ENCODE results near the gene GJD3.
A peak's percentile ranks its signal among the peaks of the same experiment; 100 is the strongest.

GJD3 gene

DNA sequence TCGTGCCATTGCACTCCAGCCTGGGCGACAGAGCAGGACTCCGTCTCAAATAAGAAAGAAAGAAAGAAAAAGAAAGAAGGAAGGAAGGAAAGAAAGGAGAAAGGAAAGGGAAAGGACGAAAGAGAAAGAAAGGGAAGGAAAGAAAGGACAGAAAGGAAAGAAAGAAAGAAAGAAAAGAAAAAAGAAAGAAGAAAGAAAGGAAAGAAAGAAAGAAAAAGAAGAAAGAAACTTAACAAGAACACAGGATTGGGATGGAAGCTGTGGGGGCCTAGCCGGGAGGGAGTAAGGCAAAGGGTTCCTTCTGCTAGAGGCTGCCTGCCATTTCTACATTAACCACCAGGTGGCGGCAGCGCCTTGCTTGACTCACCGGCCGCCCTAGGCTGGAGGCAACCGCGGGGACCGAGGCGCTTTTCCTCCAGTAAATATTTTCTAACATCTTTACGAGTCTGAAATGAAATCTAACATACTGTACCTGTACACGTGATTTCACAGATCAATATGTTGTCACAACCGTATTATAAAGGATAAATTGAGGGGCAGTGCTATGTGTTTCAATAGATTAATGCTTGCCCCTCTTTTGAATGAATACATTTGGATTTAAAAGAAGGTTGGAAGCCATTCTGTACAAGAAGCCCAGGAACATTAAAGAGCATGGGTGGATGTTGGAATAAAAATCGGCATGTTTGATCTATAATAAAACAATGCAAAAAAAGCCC lies 6.1 kb downstream of the GJD3 start:
- Histone ChIP-seq H3K9me3 (ENCODE audit: insufficient read depth, low read depth, low read length) (no peaks in the 10 kb centered on the region), H3K36me3 (ENCODE audit: insufficient read depth, low read length) (no peaks in the 10 kb centered on the region), H3K4me3 (ENCODE audit: low read length) (peak overlapping the region; percentile 9; the same call in 1 of the 2 replicates), H3K27ac (ENCODE audit: low read depth, low read length) (no peak overlapping the region), H3K9ac (ENCODE audit: low read depth, low read length) (no peak overlapping the region), H3K4me1 (ENCODE audit: insufficient read depth, low read length) (peaks cover 14% of the 10 kb centered on the region; the same call in 1 of the 2 replicates), H3K27me3 (ENCODE audit: insufficient read depth, low read length) (peaks cover 29% of the 10 kb centered on the region)
- WGBS = 23% methylated on average over 16 of the region's 17 CpGs

DNA sequence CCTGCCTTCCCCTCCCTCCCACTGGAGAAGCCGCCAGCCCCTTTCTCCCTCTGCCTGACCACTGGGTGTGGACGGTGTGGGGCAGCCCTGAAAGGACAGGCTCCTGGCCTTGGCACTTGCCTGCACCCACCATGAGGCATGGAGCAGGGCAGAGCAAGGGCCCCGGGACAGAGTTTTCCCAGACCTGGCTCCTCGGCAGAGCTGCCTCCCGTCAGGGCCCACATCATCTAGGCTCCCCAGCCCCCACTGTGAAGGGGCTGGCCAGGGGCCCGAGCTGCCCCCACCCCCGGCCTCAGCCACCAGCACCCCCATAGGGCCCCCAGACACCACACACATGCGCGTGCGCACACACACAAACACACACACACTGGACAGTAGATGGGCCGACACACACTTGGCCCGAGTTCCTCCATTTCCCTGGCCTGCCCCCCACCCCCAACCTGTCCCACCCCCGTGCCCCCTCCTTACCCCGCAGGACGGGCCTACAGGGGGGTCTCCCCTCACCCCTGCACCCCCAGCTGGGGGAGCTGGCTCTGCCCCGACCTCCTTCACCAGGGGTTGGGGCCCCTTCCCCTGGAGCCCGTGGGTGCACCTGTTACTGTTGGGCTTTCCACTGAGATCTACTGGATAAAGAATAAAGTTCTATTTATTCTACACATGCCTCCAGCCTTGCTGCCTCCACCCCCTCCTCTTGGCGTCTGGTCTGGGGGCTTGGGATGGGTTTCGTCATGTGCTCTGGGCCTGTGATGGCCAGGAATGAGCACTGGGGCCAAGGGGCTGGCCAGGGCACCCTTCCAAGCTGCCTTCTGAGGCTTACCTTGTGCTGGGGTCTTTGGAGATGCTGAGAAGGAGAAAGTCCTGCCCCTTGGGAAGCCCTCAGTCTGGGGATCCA lies 7.3 kb downstream of the GJD3 start:
- Histone ChIP-seq H3K9ac (ENCODE audit: low read depth, low read length) (no peak overlapping the region), H3K27me3 (ENCODE audit: insufficient read depth, low read length) (peaks cover 17% of the 10 kb centered on the region), H3K9me3 (ENCODE audit: insufficient read depth, low read depth, low read length) (no peaks in the 10 kb centered on the region), H3K36me3 (ENCODE audit: insufficient read depth, low read length) (peaks cover 7% of the 10 kb centered on the region; the same call in 1 of the 2 replicates), H3K4me1 (ENCODE audit: insufficient read depth, low read length) (peaks cover 12% of the 10 kb centered on the region; the same call in 1 of the 2 replicates), H3K4me3 (ENCODE audit: low read length) (no peak overlapping the region), H3K27ac (ENCODE audit: low read depth, low read length) (no peak overlapping the region)
- 87% methylated on average over 19 of the region's 19 CpGs for WGBS

DNA sequence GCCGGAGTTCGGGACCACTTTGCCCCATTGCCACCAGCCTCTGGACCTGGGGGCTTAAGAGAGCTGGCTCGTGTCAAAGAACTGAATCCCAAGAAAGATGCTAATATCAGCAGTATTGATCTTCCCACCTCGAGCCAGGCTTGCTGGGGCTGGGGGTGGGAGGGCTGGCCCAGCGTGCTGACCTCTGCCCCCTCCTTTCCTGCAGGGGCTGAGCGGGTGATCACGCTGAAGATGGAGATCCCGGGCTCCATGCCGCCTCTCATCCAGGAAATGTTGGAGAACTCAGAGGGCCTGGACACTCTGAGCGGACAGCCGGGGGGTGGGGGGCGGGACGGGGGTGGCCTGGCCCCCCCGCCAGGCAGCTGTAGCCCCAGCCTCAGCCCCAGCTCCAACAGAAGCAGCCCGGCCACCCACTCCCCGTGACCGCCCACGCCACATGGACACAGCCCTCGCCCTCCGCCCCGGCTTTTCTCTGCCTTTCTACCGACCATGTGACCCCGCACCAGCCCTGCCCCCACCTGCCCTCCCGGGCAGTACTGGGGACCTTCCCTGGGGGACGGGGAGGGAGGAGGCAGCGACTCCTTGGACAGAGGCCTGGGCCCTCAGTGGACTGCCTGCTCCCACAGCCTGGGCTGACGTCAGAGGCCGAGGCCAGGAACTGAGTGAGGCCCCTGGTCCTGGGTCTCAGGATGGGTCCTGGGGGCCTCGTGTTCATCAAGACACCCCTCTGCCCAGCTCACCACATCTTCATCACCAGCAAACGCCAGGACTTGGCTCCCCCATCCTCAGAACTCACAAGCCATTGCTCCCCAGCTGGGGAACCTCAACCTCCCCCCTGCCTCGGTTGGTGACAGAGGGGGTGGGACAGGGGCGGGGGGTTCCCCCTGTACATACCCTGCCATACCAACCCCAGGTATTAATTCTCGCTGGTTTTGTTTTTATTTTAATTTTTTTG lies 8.5 kb downstream of the GJD3 start:
- peaks cover 11% of the 10 kb centered on the region for H3K27me3 ChIP-seq (ENCODE audit: insufficient read depth, low read length)
- H3K9ac ChIP-seq (ENCODE audit: low read depth, low read length) = no peak overlapping the region
- H3K4me3 ChIP-seq (ENCODE audit: low read length) = no peak overlapping the region
- no peak overlapping the region for H3K27ac ChIP-seq (ENCODE audit: low read depth, low read length)
- no peaks in the 10 kb centered on the region for H3K9me3 ChIP-seq (ENCODE audit: insufficient read depth, low read depth, low read length)
- H3K4me1 ChIP-seq (ENCODE audit: insufficient read depth, low read length) = 0 out of 2 replicates have a peak, but pooled peaks cover 6% of the 10 kb centered on the region
- 86% methylated on average over 31 of the region's 33 CpGs for WGBS
- peaks cover 12% of the 10 kb centered on the region; the same call in 1 of the 2 replicates for H3K36me3 ChIP-seq (ENCODE audit: insufficient read depth, low read length)

DNA sequence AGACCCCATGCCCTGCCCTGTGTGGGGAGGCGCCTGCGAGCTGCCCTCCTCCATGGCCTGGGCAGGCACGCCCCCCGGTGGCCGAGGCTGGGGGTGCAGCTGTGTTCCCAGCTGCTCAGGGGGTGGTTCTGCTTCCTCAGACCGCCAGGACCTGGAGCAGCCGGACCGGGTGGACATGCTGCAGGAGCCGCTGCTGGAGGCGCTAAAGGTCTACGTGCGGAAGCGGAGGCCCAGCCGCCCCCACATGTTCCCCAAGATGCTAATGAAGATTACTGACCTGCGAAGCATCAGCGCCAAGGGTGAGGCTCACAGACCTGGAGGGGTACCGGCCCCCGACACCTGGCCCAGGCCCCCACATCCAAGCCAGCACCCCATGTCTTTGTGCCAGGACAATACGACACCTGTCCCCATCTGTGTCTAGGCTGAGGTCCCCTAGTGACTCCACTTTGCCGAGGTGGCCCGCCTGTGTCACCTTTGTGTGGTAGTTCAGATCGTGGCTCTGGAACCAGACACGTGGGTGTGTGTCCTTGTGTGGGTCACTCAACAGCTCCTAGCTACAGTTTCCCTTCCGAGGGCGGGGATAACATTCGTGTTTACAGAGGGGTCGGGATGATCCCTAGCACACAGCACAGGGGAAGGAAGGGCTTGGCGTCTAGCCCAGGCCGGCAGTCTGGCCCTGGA lies 9.3 kb downstream of the GJD3 start:
- 0 out of 2 replicates have a peak, but pooled peaks cover 9% of the 10 kb centered on the region for H3K4me1 ChIP-seq (ENCODE audit: insufficient read depth, low read length)
- no peak overlapping the region for H3K27ac ChIP-seq (ENCODE audit: low read depth, low read length)
- H3K4me3 ChIP-seq (ENCODE audit: low read length) = no peak overlapping the region
- H3K9me3 ChIP-seq (ENCODE audit: insufficient read depth, low read depth, low read length) = no peaks in the 10 kb centered on the region
- H3K27me3 ChIP-seq (ENCODE audit: insufficient read depth, low read length) = peaks cover 10% of the 10 kb centered on the region; the same call in 1 of the 2 replicates
- no peak overlapping the region for H3K9ac ChIP-seq (ENCODE audit: low read depth, low read length)
- H3K36me3 ChIP-seq (ENCODE audit: insufficient read depth, low read length) = peaks cover 12% of the 10 kb centered on the region; the same call in 1 of the 2 replicates
- WGBS = 66% methylated on average over 29 of the region's 29 CpGs

DNA sequence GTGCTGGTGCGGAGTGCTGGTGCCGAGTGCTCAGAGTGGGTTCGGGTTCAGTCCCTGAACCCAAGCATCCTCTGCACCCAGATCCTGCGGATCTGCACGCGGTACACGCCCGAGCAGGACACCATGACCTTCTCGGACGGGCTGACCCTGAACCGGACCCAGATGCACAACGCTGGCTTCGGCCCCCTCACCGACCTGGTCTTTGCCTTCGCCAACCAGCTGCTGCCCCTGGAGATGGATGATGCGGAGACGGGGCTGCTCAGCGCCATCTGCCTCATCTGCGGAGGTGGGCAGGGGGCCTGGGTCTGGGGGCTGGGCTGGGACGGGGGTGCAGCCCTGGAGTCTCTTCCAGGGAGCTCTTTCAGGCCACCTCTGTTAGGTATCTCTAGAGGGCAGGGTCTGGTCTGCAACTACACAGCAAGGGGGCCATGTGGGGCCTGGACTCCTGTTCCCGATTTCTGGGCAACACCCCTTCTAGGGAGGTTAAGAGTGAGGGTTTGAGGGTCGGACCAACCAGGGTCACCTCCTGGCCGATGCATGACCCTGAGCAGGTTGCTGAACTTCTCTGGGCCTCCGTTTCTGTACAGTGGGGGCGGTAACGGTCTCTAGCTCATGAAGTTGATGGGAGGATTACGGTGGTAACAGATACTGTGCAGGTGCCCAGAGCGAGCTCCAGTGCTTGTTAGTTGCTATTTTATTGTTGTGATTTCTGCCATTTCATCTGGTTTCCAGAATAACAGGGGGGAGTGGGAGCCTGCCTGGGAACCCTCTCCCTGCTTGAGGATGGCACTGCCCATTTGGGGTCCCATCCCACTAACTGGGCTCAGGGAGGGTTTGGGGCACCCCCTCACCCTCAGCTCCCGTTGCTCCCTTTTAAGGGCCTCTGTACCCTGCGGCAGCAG lies 10.1 kb downstream of the GJD3 start:
- no peak overlapping the region for H3K4me3 ChIP-seq (ENCODE audit: low read length)
- no peak overlapping the region for H3K9ac ChIP-seq (ENCODE audit: low read depth, low read length)
- H3K27ac ChIP-seq (ENCODE audit: low read depth, low read length) = no peak overlapping the region
- peaks cover 18% of the 10 kb centered on the region; the same call in 1 of the 2 replicates for H3K36me3 ChIP-seq (ENCODE audit: insufficient read depth, low read length)
- 87% methylated on average over 30 of the region's 30 CpGs for WGBS
- H3K9me3 ChIP-seq (ENCODE audit: insufficient read depth, low read depth, low read length) = no peaks in the 10 kb centered on the region
- peaks cover 18% of the 10 kb centered on the region for H3K27me3 ChIP-seq (ENCODE audit: insufficient read depth, low read length)
- H3K4me1 ChIP-seq (ENCODE audit: insufficient read depth, low read length) = 0 out of 2 replicates have a peak, but pooled peaks cover 9% of the 10 kb centered on the region

DNA sequence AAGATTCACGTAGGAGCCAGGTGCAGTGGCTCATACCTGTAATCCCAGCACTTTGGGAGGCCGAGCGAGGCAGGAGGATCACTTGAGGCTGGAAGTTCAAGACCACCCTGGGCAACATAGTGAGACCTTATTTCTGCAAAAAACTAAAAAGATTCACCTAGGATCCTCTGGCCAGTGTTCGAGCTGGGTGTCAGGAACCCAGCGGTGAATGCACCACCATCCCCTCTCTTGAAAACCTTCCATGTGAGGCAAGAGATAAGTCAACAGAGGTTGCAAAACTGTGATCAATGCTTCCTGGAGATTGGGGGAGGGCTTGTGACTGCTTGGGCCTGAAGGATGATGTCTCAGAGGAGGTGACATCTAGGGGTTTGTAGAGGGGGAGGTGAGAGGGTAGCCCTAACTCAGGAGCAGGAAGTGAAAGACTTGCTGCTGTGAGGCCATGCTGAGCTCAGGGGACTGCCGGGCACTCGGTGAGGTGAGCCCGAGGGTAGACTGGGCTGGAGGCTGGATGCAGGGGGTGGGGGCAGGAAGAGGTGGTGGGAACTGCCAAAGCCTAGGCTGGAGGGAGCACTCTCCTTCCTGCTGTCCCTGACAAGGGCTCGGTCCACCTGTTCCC lies 11.7 kb downstream of the GJD3 start:
- Histone ChIP-seq H3K9ac (ENCODE audit: low read depth, low read length) (no peak overlapping the region), H3K27me3 (ENCODE audit: insufficient read depth, low read length) (peaks cover 33% of the 10 kb centered on the region), H3K4me3 (ENCODE audit: low read length) (no peak overlapping the region), H3K9me3 (ENCODE audit: insufficient read depth, low read depth, low read length) (no peaks in the 10 kb centered on the region), H3K4me1 (ENCODE audit: insufficient read depth, low read length) (peaks cover 17% of the 10 kb centered on the region), H3K36me3 (ENCODE audit: insufficient read depth, low read length) (peaks cover 18% of the 10 kb centered on the region; the same call in 1 of the 2 replicates), H3K27ac (ENCODE audit: low read depth, low read length) (no peak overlapping the region)
- WGBS = 76% methylated on average over 9 of the region's 9 CpGs

DNA sequence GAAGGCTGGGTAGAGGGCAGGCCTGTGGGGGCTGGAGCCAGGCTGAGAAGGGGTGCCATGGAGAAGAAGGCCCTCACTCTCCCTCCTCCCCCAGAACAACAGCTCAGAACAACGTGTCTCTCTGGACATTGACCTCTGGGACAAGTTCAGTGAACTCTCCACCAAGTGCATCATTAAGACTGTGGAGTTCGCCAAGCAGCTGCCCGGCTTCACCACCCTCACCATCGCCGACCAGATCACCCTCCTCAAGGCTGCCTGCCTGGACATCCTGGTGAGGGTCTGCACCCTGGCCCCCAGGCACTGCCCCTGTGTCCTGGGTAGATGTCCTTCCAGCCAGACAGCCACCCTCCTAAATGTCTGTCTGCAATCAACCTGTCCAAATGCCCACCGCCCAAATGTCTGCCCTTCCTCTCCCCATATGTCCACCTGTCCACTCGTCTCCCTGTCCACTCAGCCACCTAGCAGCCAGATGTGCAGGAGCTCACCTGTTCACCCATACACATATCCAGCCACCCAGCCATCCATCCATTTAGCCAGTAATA lies 12.2 kb downstream of the GJD3 start:
- Histone ChIP-seq H3K9me3 (ENCODE audit: insufficient read depth, low read depth, low read length) (no peaks in the 10 kb centered on the region), H3K4me1 (ENCODE audit: insufficient read depth, low read length) (peaks cover 20% of the 10 kb centered on the region), H3K27me3 (ENCODE audit: insufficient read depth, low read length) (peaks cover 36% of the 10 kb centered on the region), H3K4me3 (ENCODE audit: low read length) (no peak overlapping the region), H3K36me3 (ENCODE audit: insufficient read depth, low read length) (peaks cover 18% of the 10 kb centered on the region; the same call in 1 of the 2 replicates), H3K27ac (ENCODE audit: low read depth, low read length) (no peak overlapping the region), H3K9ac (ENCODE audit: low read depth, low read length) (no peak overlapping the region)
- 92% methylated on average over 7 of the region's 7 CpGs for WGBS

DNA sequence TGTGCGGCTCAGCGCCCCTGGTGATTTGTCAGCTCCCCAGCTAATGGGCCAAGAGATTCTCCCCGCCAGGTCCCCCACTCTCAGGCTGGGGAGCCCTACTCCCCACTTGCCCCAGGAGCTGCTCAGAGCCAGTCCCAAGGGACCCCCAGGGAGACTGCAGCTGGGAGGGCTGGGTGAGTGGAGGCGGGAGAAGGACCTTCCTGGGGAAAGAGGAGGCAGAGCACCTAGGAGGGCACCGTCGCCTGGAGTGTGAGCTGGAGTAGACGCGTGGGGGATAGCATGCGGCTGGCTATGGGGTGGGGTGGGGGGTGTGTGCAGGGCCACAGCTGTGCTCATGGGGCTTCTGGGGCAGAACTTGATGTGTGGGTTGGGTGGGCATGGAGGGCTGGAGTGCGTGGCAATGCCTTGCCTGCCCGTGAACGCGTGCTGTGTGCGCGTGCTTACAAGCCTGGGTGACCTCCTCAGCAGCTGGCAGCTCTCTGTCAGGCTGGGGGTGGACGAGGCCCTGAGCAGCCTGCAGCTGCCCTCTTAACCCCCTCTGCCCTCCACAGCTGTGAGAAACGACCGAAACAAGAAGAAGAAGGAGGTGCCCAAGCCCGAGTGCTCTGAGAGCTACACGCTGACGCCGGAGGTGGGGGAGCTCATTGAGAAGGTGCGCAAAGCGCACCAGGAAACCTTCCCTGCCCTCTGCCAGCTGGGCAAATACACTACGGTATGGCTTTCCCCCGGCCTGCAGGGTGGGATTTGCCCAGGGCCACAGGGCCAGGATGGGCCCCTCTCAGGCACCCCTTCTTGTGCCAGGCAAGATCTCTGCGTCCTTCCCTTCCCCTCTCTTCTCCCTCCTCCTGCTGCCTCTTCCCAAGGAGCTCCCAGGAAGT lies 12.9 kb downstream of the GJD3 start:
- Histone ChIP-seq H3K4me3 (ENCODE audit: low read length) (no peak overlapping the region), H3K36me3 (ENCODE audit: insufficient read depth, low read length) (peaks cover 18% of the 10 kb centered on the region; the same call in 1 of the 2 replicates), H3K9me3 (ENCODE audit: insufficient read depth, low read depth, low read length) (no peaks in the 10 kb centered on the region), H3K27ac (ENCODE audit: low read depth, low read length) (peak overlapping the region; percentile 51; the same call in 1 of the 2 replicates), H3K9ac (ENCODE audit: low read depth, low read length) (no peak overlapping the region), H3K4me1 (ENCODE audit: insufficient read depth, low read length) (peaks cover 27% of the 10 kb centered on the region), H3K27me3 (ENCODE audit: insufficient read depth, low read length) (peaks cover 41% of the 10 kb centered on the region)
- 76% methylated on average over 27 of the region's 27 CpGs for WGBS

Measured in HUES64 (cell line).